Stimulated activated CD4-positive, alpha-beta T cell treated with anti-CD3 and anti-CD28 coated beads, Interleukin-1b, Interleukin-23, amount 100 ng/mL, for 24 hours (primary cell): ENCODE data around the gene DOK6.

Experiments used
- DNase-seq, 4 experiments: peaks; one replicate each; pipeline ENCODE4 v3.0.0-alpha.2; 2020; ENCODE audit warnings: low read depth in 4 of 4, low spot score in 1 of 4

DOK6 gene

GRCh38 chr18:69432847-69433246 lies 32.2 kb downstream of the DOK6 start:
- no peak for DNase-seq

DNA sequence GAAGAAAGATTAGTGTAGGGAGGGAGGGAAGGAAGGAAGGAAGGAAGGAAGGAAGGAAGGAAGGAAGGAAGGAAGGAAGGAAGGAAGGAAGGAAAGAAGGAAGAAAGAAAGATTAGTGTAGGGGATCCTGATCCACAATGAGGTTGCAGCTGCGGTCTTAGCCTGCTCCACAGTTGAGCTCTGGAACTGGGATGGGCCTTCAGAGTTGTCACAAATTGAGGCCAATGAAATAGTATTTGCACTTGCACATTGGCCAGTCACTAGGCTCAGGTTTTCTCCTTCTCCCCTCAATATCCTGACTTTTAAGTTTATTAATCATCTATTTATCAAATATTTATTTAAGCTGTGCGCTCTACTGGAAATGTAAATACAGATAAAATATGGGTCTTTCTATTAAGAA lies 34.3 kb downstream of the DOK6 start:
- no peak for DNase-seq

DNA sequence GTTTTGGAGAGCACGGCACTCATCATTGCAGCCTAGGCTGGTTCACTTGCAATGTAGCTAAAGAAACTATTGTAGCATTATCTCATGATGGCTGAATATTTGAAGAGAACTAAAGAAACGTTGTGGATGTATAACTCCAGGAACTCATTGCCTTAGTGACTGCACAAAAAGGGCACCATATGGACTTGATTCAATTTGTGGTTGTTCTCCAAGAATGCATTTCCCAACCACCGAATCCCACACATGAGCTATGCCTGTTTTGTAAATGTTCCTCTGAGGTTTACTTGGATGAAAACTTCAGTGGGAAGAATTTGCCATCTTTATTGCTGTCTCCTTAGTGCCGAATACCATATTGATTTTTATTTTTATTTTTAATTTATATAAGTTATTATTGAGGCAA lies 43.5 kb downstream of the DOK6 start:
- DNase-seq, result no peak

GRCh38 chr18:69447886-69448285 lies 47.2 kb downstream of the DOK6 start:
- DNase-seq, result no peak

DNA sequence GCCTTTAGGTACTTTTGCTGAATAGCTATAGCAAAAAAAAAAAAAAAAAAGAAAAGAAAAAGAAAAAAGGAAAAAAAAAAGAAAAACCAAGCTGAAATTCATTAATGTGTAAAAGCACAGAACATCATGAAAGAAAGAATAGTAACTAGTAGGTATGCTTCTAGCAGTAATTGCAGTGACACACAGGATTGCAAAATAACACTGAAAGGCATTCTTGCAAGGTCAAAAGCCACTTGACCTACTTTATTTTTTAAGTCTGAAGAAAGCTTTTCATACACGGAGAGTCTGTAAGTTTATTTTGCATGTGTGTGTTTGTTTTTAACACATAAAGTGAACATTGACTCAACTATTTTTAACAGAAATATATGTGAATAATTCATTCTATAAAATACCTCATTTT lies 54.4 kb downstream of the DOK6 start:
- no peak for DNase-seq

- peak; percentile 2 to 28 (median 13) for DNase-seq
Measured at GRCh38 chr18:69469444-69469919, 68.8 kb downstream of the DOK6 start.

GRCh38 chr18:69480460-69480859 lies 79.8 kb downstream of the DOK6 start:
- DNase-seq, result no peak

- no peak for DNase-seq
Measured at GRCh38 chr18:69483574-69483973, 82.9 kb downstream of the DOK6 start.

GRCh38 chr18:69484699-69485396 lies 84.2 kb downstream of the DOK6 start:
- DNase-seq, result no peak

- DNase-seq, result no peak
Measured at GRCh38 chr18:69487488-69488394, 87.1 kb downstream of the DOK6 start.

DNA sequence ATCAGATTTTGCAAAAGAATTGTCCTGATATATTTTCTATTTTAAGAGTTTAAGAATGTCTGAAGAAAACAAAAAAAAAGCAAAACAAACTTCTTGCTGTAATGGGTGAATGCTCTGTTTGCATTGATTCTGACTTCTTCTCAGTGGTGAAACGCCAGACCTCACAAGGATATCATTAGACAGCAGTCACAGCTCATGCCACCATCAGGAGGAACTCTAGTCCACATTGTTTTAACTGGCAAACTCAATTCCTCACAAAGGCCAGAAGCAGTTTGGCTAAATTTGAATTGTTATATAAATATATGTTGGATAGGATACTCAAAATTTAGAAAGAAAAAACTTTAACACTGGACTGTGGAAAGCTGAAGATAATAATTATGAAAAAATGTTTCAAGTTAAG lies 89.4 kb downstream of the DOK6 start:
- DNase-seq, result no peak

- no peak for DNase-seq
Measured at GRCh38 chr18:69490813-69491212, 90.1 kb downstream of the DOK6 start.

- no peak for DNase-seq
Measured at GRCh38 chr18:69491576-69491975, 90.9 kb downstream of the DOK6 start.

DNA sequence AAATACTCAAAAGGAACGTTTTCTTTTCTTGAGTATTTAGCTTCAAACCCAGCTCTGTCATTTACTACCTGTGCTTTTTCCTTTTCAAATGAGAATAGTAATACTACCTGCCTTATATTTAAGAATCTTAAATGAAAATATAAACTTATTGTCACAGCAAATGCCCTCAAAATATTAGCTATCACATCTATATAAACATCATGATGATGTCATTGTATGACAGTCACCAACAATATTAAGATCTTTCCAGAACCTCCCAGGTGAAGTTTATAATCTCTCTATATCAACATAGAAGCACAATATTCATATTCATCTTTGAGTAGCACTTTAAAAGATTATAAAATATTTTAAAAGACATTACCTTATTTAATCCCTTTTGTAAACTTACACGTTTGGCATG lies 92.2 kb downstream of the DOK6 start:
- no peak for DNase-seq

DNA sequence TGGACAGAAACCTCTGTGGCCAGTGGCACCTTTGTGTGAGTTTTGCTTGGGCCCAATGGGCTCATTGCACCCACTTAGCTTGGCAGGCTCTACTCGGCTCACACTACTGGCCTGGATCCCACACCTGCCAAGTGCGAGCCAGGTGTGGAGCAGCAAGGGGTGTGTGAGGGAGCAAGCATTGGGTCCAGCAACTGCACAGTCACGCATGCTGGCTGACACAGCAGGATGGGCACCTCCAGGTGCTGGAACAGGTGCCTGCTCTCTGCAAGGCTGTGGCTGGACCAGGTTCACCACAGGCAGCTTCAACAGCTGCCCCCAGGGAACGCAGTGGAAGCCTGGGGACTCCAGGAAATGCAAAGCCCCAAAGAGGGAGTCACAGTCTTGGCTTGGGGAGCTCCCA lies 94.2 kb downstream of the DOK6 start:
- no peak for DNase-seq

DNA sequence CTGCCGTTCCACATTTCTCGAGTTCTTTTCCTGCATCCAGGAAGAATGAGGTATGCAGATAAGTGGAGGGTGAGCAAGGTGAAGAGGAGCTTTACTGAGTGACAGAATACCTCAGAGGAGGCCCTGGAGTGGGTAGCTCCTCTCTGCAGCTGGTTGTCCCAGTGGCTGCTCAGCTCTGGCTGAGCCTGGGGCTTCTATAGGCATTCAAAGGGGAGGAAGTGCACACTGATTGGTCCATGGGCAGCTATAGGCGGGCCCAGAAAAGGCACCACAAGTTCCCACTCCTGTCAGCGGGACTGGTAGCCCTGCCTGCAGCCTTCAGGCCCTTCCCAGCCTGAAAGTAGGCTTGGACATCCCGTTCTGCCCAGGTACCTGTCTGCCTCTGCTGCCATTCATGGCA lies 94.7 kb downstream of the DOK6 start:
- no peak for DNase-seq

DNA sequence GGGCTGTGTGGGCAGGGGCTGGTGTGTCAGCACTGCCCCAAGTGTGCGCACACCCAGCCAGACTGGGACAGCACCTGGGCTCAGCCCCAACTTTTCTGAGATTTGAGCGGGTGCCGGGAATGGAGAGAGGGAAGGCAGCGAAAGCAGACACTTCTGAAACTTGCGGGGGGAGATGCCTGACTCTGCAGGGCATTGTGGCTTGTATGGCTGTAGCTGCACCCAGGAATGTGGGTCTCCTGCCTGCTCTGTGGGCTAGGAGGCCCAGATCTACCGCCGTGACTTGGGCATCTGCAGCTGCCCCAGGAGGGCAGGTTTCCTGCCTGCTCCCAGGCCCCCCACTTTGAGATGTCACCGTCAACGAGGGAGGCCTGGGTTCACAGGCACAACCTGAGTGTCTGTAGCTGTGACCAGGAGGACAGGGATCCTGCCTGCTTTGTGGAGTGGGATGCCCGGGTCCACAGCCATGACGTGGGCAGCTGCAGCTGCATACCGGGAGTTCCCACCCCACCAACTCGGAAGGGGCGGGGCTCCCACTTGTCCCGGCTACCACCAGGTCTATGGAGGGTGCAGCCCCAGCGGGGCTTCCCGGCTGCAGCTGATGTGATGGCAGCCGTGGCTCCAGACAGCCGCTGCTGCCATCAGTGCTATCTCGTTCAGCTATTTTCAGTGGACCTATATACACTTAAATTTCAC lies 95.3 kb downstream of the DOK6 start:
- DNase-seq, result no peak

- DNase-seq, result no peak
Measured at GRCh38 chr18:69518989-69519388, 118.3 kb downstream of the DOK6 start.

- DNase-seq, result no peak
Measured at GRCh38 chr18:69523582-69523981, 122.9 kb downstream of the DOK6 start.

DNA sequence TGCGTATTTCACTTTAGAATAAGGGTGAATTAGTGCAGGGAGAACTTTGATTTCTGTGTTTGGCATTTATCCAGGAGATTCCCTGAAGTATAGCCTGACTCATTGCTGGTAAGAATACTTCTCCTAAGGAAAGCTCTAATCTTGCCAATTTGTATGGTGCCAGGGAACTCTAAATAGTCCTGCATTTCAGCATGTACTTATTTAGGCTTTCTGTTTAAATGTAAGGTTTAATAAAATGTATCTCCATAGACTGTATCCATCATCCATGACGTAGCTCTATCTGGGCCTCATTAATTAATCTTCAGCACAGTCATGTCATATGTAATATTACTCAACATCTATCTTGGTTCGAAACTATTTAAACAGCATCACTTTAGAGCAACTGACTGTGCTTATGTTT lies 127.7 kb downstream of the DOK6 start:
- DNase-seq, result no peak

DNA sequence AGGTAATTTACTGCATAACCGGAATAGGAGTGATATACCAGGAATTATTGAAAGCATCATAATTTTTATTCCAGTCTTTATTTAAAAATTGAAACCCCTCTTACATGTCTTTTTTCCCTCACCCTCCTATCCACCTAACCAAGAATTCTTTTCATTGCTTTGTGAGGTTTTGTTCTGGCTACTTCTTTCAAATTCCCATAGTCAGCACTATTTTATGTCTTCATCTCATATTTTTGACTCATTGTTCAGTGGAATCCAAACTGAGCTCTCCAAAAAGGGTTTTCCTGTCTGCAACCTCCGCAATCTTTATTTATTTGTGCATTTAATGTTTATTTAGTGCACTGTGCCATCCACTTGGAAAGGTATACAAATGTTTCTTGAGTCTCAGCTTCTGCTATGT lies 128.5 kb downstream of the DOK6 start:
- DNase-seq, result no peak

DNA sequence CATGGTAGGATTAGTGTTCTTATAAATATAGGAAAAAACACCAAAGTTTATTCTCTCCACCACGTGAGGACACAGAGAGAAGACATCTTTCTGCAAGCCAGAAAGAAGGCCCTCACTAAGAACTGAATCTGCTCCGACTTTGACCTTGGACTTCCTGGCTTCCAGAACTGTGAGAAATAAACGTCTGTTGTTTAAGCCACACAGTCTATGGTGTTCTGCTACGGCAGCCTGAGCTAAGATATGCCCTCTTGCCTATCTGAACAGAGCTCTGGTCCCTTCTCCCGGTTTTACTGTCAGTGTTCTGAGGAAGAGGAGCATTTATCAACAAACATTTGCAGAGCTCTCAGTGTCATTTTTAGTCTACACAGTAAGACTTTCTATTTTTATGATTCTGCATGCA lies 131.3 kb downstream of the DOK6 start:
- no peak for DNase-seq
